Activated CD4-positive, alpha-beta T cell treated with anti-CD3 and anti-CD28 coated beads, Interleukin-2, amount 50 U/mL, for 4 hours (primary cell): ENCODE data around the gene B9D1.

ENCODE experiments used
- DNase-seq, 2 experiments: peaks; one replicate each; pipeline ENCODE4 v3.0.0-alpha.2; 2020

Gene B9D1

DNA sequence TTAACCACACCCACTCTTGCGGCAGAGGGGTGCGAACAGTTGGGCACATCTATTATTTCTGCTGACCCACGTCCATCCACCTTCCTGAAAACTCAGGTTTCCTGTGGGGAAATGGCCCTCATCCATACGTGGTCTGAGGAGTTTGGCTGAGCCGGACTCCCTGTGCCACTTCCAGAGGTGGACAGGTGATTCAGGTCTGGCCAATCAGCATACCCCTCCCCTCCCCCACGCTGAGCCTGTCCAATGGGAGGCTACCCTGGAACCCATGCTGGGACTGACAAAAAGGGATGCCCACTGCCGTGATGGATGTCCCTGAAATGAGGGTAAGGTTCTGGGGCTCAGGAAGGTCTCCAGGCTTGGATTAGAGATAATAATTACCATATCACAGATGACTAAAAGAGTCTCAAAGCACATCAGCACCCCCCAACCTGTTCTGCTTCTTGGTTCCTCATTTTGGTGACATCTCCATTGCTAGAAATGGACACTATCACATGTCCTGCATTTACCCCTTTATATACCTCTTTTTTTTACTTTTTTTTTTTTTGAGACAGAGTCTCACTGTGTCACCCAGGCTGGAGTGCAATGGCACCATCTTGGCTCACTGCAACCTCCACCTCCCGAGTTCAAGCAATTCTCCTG lies 10.5 kb upstream of the B9D1 start:
- no peak for DNase-seq

DNA sequence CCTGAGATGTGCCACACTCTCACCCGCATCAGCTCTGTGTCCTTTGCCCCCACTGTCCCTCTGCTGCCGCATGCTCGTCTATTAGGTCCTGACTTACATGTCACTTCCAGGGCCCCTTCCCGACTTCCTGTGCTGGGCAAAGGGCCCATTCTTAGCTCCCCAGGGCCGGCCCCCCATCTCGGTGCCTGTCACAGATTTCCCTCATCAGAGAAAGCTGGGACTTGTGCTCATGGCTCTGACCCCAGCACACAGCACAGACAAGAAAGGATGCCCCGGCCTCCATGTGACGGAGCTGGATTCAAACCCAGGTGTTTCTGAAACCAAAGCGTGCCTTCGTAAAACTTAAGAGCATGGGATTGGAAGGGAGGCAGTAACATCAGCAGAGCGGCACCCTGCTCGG lies 9.9 kb upstream of the B9D1 start:
- no peak for DNase-seq

DNA sequence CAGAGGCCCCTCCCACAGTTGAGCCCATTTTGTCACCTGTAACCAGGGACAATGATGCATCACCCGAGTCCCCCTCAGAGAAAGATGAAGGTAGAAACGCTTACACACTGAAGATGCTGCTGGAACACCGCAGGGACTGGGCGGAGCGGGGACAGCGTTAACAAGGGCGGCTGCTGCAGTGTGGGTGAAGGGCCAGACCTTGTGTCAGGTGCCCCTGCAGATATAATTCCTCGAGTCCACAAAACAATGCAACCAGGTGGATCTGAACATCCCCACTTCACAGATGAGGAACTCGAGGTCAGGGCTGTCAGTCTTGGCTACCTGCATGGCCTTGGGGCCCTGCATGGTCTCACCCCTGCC lies 9.5 kb upstream of the B9D1 start:
- no peak for DNase-seq

DNA sequence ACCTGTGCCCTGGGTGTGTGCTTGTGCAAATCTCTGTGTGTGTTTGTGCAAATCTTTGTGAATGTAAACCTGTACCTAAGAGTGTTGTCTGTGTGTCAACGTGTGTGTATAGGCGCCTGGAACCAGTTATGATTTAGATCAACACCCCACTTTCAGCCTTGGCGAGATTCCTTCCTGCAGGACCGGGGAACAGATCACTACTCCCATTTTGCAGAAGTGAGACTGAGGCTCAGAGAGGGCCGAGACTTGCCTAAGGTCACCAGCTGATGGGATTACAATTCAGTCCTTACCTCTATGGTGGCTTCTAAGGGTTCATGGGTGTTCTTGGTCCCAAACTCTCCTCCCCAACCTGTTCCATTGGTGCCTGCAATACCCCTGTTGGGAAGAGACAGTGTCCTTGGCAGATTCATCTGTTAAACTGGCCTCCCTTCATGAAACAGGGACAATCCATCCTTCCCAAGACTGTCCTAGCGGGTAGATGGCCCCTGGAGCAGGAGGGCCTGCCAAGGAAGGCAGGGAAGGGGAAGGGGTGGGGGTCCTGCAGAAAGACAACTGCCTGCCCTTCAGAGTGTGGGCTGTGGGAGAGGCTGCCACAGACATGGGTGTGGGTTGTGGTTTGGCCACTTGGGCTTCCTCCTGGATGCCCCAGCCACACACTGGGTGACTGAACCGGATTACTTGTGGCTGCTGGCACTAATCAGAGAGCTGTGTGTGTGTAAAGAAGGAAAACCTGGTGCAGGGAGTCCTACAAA lies 8.9 kb upstream of the B9D1 start:
- DNase-seq, result no peak

DNA sequence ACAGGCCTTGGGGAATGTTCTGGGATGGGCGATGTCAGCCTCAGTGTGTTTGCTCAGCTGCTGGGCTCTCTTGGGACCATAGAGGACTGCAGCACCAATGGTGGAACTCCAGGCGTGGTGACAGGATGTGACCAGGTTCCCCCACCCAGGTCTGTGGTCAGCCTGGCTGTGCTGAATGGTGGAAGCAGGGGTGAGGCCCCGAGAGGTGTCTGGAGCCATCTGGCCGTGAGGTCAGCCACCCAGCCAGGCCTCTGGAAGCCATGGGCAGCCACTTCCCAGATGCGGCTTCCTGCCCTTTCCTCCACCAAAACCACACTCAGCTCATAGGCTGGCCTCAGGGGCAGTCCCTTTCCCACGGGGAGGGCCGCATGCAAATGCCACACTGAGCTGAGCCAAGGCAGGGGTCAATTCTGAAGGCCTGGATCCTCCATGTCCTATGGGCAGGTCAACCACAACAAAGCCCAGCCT lies 8.0 kb upstream of the B9D1 start:
- DNase-seq, result no peak

DNA sequence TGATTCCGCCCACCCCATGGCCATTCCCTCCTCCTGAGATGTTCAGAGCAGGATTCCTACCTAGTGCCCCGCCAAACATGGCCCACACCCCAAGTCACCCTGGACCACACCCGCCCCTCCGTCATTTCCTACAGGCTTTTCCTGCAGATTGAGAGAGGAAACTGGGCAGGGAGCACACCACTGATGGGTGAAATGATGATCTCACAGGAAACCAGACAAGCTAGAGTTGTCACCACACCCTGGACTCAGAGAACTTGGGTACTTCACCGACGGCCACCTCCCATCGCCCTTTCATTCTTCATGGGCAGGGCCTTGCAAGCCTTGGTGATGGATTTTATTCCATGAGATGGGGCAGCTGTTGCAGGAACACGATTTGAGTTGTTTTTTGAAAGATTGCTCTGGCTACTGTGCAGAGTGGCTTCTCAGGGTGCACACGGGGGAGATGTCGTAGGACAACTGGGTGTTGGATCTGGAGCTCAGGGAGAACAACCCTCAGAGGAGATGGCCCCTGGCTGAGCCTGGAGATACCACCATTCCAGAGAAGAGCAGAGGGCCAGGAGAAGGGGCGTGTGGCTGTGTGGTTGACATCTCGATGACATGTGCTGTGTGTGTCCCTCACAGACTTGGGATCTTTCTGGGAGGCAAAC lies 7.4 kb upstream of the B9D1 start:
- no peak for DNase-seq

DNA sequence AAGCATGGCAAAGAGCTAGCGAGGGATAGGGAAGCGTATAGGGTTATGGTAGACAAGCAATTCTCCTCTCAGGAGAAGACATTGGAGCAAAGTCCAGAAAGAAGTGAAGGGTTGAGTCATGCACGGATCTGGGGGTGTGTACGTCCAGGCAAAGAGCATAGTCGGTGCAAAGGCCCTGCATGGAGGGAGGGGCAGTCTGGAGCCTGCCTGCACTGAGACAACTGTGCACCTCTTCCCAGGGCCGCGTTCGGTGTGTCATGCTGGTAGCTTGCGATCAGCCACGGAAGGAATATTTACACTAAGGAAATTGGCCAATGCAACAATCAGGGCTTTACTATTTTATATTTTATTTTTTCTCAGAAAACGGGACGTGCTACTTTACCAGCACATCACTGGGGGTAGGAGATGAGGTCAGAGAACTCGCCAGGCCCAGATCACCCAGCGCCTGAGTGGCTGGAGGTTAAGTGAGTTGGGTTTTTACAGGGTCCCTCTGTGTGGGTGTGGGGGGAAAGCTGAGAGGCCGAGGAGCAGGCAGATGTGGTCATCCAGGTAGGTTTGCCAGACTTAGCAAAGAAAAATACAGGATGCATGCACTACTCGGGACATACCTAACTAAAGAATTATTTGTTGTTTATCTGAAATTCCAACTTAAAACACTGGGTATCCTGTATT lies 6.7 kb upstream of the B9D1 start:
- DNase-seq, result no peak

DNA sequence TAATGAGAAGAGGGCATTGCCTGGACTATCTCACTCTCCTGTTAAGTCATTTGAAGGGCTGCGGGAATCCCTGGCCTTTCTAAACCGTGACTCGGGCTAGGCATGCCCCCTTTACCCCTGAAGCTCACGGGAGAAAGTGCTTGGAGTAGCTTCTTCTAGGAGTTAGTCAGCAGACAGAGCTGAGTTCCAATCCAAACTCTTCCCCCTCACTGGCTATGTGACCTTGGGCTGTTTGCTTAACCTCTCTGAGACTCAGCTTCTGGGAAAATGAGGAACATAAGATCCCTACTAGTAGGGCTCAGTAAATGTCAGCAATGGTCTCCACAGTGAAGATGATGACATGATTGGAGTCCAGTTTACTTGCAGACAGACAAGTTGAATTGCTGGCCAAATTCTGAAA lies 5.7 kb upstream of the B9D1 start:
- no peak for DNase-seq

DNA sequence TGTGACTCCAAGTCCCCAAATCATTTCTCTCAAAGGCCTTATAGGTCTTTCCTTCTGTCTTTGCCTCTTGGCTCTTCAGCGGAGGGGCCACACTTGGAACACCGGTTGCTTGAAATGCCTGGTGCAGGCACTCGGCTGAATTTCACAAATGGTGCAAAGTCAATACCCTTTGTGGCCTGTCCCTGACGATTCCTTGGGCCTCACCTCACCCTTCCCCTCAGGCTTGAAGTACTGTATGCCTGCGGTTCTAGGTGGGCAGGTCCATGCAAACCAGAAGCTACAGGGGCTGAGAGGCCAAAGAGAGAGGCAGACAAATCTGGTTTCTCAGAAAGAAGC lies 4.1 kb upstream of the B9D1 start:
- DNase-seq, result no peak

DNA sequence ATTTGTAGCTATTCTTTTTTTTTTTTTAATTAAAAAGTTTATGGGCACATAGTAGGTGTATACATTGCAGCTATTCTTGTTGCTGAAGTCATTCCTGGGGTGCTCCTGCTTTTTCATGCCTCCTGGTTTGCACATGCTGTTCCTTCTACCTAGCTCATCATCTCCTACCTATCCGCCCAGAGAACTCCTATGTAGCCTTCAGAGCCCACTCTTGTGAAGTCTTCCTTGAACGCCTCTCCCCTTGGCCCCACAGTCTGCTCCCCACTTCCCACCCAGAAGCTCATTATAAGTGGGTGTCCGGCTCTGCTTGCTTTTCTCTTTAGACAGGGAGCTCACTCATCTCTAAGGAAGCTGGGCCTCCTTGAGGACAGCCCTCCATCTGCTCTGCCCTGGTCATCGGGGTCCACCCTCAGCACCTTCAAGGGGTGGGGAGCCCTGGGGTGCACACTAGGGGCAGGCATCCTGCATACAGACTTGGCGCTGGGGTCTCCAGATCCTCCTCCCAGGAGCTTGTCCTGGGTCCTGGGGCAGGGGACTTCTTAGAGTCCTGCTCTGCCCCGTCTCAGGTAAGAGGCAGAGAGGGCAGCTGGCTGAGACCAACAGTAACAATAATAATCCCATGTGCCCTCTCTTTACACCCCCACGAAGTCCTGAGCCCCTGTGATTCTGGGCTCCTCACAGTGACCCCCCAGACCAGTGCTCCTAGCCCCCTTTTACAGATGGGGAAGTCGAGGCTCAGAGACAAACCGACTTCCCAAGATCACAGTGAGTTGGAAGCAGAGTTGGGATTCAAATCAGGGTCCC lies 3.5 kb upstream of the B9D1 start:
- DNase-seq, result no peak

DNA sequence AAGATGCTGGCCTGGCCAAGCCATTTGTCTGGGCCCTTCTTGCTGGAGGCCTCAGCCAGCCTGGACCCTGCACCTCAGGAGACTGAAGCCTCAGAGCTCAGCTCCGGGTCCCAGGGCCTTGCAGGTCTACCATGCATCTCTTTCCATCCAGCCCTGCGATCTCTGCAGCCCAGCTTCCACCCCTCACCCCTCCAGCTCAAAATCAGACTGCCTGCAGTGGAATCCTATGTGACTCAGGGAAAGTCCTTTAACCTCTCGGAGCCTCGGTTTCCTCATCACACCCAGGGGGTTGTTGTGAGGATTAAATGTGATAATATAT lies 2.9 kb upstream of the B9D1 start:
- DNase-seq, result no peak

DNA sequence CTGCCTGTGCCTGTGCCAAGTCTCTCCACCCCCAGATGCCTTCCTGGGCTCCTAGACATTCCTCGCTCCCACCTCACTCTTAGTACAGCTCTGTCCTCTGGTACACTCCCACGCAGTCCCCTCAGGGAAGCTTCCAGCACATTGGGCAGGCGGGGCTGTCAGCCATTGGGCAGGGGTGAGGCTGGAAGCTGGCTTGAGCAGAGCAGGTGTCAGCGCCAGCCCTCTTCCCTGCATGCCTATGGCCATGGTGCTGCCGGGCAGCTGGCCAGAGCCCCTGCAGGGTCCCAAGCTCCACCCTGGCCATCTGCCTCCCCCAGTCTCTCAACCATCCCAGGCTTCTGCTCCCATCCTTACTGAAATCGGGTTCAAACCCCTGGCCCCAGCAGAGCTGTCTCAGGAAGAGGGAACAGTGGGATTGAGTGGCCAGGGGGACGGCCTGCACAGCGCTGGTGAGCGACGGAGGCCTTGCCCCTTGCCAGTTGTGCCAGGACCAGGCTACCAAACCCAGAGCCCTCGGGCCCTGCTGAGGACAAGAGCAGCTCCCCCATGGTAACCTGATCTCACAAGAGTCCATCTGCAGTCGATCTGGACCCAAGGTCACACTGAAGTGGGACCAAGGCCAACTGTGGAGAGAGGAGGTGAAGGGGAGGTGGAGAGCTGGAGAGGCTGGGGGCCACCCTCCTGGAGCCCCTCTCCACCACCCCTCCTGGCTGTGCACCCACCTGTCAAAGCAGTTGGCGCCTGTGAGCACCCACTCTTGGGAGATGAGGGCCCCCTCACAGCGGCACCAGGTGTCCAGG lies 2.4 kb upstream of the B9D1 start:
- DNase-seq, result no peak

DNA sequence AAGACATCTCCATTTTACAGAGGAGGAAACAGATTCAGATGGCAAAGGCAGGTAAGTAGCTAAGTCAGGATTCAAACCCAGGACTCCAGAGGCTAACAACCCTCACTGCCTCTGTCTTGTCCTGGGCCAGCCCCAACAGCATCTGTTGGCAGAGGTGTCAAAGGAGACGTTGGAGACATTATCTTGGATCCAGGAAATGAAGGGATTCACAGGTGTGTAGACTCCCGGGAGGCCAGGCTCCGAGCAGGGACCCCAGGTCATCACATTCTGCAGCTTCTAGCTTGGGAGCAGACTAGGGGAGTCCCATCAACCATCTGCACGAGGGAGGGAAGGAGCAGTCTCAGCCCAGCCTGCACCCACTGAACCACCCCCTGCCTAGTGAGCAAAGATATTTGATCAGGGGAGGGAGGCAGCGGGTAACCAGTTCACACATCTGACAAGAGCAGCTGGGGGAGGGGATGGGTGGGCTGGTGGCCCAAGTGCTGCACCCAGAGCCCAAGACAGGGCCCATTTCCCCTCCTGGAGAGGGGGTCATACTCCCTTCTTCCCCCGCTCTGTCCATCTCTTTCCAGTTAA lies 1.0 kb upstream of the B9D1 start:
- DNase-seq, result no peak

DNA sequence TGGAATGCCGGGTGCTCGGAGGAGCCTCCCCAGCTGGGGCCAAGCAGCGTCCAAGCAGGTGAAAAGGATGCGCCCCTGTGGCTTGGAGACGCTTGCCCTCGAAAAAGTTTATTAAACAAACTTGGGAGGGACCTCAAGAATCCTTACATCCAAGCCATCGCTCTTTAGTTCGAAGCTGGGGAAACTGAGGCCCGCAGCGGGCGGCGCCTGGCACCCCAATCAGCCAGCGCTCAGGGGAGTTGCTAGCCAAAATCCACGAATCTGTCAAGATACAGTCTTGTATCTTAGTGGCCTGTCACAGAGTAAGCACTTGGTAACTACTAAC lies 553 bp upstream of the B9D1 start:
- DNase-seq, result no peak

DNA sequence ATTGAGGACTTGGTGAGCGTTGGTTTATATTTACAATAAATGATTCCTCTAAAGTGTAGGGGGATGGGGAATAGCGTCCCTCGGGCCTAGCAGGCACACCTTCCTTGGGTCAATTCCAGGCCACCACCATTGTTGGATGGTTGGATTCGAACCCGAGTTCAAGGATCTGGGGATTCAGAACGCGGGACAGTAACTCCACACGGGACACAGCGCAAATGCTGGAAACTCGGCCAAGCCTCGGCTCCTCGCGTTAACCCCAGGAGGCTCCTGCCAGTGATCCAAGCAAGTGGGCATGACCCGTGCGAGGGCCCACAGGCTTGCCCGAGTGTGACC lies 613 bp downstream of the B9D1 start:
- no peak for DNase-seq

DNA sequence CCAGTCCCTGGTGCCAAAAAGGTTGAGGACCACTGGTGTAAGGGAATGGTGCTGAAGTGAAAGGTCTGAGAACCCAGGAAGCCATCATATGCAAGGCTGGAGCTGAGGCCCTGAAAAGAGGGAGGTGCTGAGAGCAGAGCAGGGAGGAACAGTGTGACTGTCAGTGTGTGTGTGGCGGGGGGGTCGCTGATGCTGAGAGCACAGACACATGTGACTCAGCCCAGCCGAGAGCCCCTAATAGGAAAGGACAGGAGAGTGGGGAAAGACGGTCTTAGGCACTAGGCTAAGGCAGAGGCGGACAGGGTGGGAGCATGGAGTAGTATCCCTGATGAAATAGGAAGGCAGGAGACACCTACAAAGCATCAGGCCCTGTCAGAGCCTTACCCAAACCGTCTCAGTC lies 1.2 kb downstream of the B9D1 start:
- no peak for DNase-seq

DNA sequence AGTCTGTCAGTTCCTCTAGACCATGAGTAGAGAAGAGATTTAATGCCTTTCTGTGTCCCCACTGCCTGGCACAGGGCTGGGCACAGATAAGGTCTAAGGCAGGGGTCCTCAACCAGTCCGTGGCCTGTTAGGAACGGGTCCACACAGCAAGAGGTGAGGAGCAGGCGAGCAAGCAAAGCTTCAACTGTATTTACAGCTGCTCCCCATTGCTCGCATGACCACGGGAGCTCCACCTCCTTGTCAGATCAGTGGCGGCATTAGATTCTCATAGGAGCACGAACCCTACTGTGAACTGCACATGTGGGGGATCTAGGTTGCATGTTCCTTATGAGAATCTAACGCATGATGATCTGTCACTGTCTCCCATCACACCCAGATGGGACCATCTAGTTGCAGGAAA lies 1.8 kb downstream of the B9D1 start:
- no peak for DNase-seq

DNA sequence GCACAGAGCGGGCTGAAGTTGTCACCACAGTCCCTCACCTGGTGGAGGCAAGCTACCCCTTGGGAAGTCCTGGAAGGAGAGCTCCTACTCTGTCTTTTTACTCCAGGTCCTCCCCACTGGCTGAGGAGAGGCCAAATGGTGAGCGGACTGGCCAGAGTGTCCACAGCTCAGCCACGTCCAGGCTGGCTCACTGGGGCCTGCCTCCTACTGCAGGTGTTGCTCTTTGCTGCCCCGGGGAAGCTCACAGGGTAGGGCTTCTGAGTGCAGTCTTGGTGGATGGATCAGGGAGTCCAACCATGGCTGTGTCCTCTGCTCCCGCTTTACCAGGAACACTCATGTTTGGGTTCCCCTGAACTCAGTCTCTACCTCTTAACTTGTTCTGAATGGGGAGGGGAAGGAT lies 2.7 kb downstream of the B9D1 start:
- no peak for DNase-seq

DNA sequence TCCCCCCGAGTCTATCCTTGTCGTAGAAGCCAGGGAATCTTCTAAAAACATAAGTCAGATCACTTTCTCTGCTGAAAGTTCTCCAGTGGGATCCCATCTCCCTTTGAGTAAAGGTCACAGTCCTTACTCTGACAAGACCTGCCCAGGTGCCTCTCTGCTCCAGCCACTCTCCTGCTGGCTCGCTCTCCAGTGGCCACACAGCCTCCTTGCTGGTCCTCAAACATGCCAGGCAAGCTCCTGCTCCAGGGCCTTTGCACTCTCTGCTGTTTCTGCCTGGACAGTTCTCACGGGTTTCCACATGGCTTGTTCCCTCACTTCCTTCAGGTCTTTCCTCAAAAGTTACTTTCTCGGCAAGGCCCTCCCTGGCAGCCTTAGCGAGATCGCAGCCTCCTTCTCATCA lies 3.4 kb downstream of the B9D1 start:
- no peak for DNase-seq

DNA sequence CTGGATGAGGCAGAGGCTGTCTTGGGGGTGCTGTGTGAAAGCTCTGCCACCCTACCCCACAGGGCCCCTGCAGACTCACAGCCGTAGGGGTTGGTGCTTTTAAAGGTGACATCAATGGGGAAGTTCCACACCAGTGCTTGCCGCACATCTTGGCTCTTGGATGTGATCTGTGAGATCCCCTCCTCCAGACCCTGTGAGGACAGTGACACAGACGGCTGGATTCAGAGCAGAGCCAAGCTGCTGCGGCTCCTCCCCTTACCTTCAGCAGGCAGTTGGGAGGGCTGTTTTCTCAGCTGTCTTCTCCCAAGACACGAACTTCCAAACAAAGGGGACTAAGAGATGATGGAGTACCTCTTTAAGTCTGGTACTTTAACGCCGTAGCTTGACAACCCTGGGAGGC lies 4.8 kb downstream of the B9D1 start:
- no peak for DNase-seq

DNA sequence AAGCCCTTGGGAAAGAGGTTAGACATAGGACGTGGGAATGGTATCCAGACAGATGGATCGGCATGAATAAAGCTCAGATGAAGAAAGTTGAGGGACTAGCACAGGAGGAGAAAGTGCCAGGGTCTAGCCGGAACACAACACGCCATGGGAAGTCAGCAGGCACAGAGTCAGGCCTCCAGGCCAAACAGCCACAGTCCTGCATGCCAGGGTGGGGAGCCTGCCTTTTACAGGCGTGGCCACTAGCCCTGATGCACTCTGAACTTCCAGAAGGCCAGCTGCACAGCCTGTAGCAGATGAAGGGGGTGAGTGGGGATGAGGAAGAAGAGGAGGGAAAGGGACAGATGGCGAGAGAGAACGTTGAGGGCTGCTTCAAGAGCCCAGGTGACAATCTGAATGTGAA lies 5.2 kb downstream of the B9D1 start:
- DNase-seq, result no peak

DNA sequence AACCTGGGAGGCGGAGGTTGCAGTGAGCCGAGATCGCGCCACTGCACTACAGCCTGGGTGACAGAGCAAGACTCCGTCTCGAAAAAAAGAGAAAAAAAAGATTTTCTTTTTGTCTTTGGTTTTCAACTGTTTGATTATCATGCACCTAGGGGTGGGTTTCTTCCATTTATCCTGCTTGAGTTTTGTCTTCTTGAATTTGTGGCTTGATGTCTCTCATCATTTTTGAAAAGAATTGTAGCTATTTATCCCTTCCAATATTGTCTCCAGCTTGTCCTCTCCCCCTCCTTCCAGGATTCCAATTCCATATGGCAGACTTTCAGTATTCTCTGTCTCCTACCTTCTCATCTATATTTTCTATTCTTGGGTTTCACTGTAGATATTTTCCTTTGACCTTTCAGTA lies 7.8 kb downstream of the B9D1 start:
- no peak for DNase-seq
